ENCODE data around the gene SHROOM3. TPM values are rescaled to one million over a fixed set of nuclear protein-coding genes. Genes with fewer than 3 reads are reported as not detected.

The SHROOM3 gene
- total RNA-seq, 2 donors from 2014 or later: 30.6 to 30.9 TPM

DNA sequence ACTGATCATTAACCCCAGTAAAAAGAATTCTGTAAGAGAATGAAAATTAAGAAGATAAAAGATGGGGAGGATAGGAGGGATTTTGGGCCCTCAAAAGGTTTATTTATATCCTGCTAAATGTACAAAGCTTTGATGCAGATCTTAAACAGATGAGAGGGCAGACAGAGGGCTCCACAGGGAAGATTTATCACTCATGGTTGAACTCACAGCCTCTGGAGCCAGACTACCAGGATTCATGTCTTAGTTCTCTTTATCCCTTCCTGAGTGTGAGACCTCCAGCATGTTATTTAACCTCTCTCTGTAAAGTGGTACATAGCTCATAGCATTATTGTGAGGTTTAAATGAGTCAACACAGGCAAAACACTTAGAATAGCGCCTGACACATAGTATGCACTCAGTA is 388.5 kb downstream of the SHROOM3 start:
- H3K36me3 ChIP-seq: no peaks in the 10 kb centered on the region
- H3K4me3 ChIP-seq: no peak overlapping the region
- no peaks in the 10 kb centered on the region for H3K27me3 ChIP-seq
- no peaks in the 10 kb centered on the region for H3K9me3 ChIP-seq
- no peak overlapping the region for H3K27ac ChIP-seq
- TF ChIP-seq CTCF (IDR thresholded peaks at IDR 0.05): no peak
- DNase-seq (ENCODE audit: low spot score): no peak
- H3K4me1 ChIP-seq: no peaks in the 10 kb centered on the region

- no peak overlapping the region for H3K4me3 ChIP-seq
- H3K27ac ChIP-seq: peak overlapping the region; percentile 59 to 68
- H3K27me3 ChIP-seq: no peaks in the 10 kb centered on the region
- no peak for DNase-seq (ENCODE audit: low spot score)
- no peak for TF ChIP-seq CTCF (IDR thresholded peaks at IDR 0.05)
- no peaks in the 10 kb centered on the region for H3K9me3 ChIP-seq
- no peaks in the 10 kb centered on the region for H3K36me3 ChIP-seq
- peaks cover 0 to 21% of the 10 kb centered on the region in 2 donors for H3K4me1 ChIP-seq
These were observed 395.6 kb downstream of the SHROOM3 start for GRCh38 chr4:76830612-76830963.

- no peak overlapping the region for H3K4me3 ChIP-seq
- no peaks in the 10 kb centered on the region for H3K36me3 ChIP-seq
- no peaks in the 10 kb centered on the region for H3K27me3 ChIP-seq
- H3K4me1 ChIP-seq: peaks cover 0 to 21% of the 10 kb centered on the region in 2 donors
- peak; percentile 69 for DNase-seq (ENCODE audit: low spot score)
- no peak for TF ChIP-seq CTCF (IDR thresholded peaks at IDR 0.05)
- H3K9me3 ChIP-seq: no peaks in the 10 kb centered on the region
- H3K27ac ChIP-seq: peak overlapping the region; percentile 59 to 68
These were observed 396.1 kb downstream of the SHROOM3 start for GRCh38 chr4:76830964-76831703.

- H3K4me1 ChIP-seq: peaks cover 0 to 21% of the 10 kb centered on the region in 2 donors
- TF ChIP-seq CTCF (IDR thresholded peaks at IDR 0.05): no peak
- no peaks in the 10 kb centered on the region for H3K9me3 ChIP-seq
- H3K4me3 ChIP-seq: no peak overlapping the region
- no peak for DNase-seq (ENCODE audit: low spot score)
- H3K27ac ChIP-seq: peak overlapping the region; percentile 59 to 68
- H3K36me3 ChIP-seq: no peaks in the 10 kb centered on the region
- H3K27me3 ChIP-seq: no peaks in the 10 kb centered on the region
These were observed 396.8 kb downstream of the SHROOM3 start for GRCh38 chr4:76831711-76832373.

MicroRNAs encoded within 50 kb of the gene (microRNA counts, 767-probe panel; counts per million panel counts)
- 0 to 1,434 counts per million in 2 donors for microRNA hsa-miR-548ah-5p

Small RNA genes lying within 50 kb of the gene (microRNA-seq; reads per million reads assigned to microRNA genes)
- gene MIR4450 (ENCODE audit: borderline number of aligned reads in 2 of 2, borderline replicate concordance in 1 of 2): 0 reads per million in 2 donors
- 0.71 reads per million in 2 donors for gene MIR548AH (ENCODE audit: borderline number of aligned reads in 2 of 2, borderline replicate concordance in 1 of 2)

Other genes with a start within 250 kb of the SHROOM3 start
- gene SCARB2, start 221.4 kb upstream of the SHROOM3 start, total RNA-seq: 100 to 1,000 TPM in 1 of 2 donors, 10 to 100 TPM in 1; 86.4 to 103 TPM
- gene FAM47E, start 183.5 kb upstream of the SHROOM3 start, total RNA-seq: 1 to 10 TPM; 1.0 to 2.2 TPM
- 10 to 100 TPM; 25.3 to 28.4 TPM for gene STBD1, start 128.5 kb upstream of the SHROOM3 start, total RNA-seq
- gene CCDC158, start 14.1 kb upstream of the SHROOM3 start, total RNA-seq: under 1 TPM; 0.19 to 0.79 TPM